B cell (primary cell): Measurements from ENCODE around the gene PAFAH1B2. TPM values are rescaled to one million over a fixed set of nuclear protein-coding genes. Genes with fewer than 3 reads are reported as not detected.

Experiments
- ATAC-seq: fragments of 200-7000 bp; cut with Tn5 transposase; one replicate; pipeline ENCODE4 v1.10.0; 2021; ENCODE audit warnings: low read depth, mild to moderate bottlenecking, moderate number of reproducible peaks, moderate library complexity
- CTCF ChIA-PET: fragments of 350-600 bp; sonication (Branson Sonifier 250); formaldehyde crosslinking; loops from one replicate; lab custom pipeline; 2021; ENCODE audit warnings: antibody characterized with exemption, inconsistent platforms; lab: Charles Lee
- POLR2A ChIA-PET: fragments of 350-600 bp; sonication (Branson Sonifier 250); formaldehyde crosslinking; loops from one replicate; lab custom pipeline; 2021; ENCODE audit warnings: antibody characterized with exemption; lab: Charles Lee
- DNase-seq: peaks from one replicate; pipeline ENCODE4 v3.0.0; 2013
- H2AFZ ChIP-seq: 2 replicates; pipeline ENCODE4 v1.6.1; 2012; ENCODE audit warnings: mild to moderate bottlenecking, low read depth, low read length; ENCODE audit not compliant: insufficient read depth, poor library complexity, severe bottlenecking
- H3K27ac ChIP-seq, 2 donors: 1 replicate in 1 of 2; 2 replicates in 1 of 2; pipeline ENCODE4 v1.5.1; 2012 to 2013; ENCODE audit warnings: low read length in 2 of 2, mild to moderate bottlenecking in 2 of 2, moderate library complexity in 1 of 2
- H3K27me3 ChIP-seq, 4 experiments: fragments of 200-600 bp in 1 of 4; sonication (generic) in 1 of 4; replicated peaks in 1 of 4; 1 replicate in 2 of 4; 2 replicates in 2 of 4; pipeline versions ENCODE4 v1.6.1 to v1.7.0; 2013 to 2016; ENCODE audit warnings: low read length in 3 of 4, mild to moderate bottlenecking in 2 of 4, mixed read lengths in 1 of 4, moderate library complexity in 1 of 4; ENCODE audit not compliant: insufficient read depth in 4 of 4, control insufficient read depth in 3 of 4; ENCODE audit errors: control extremely low read depth in 1 of 4
- H3K36me3 ChIP-seq, 2 experiments: replicated peaks in 1 of 2; 1 replicate in 1 of 2; 2 replicates in 1 of 2; pipeline versions ENCODE4 v1.6.1 to v1.7.1; 2013; ENCODE audit warnings: low read length in 1 of 2; ENCODE audit not compliant: insufficient read depth in 2 of 2, control insufficient read depth in 1 of 2; ENCODE audit errors: control extremely low read depth in 1 of 2, extremely low read depth in 1 of 2
- H3K4me1 ChIP-seq, 2 donors: fragments of 200-600 bp in 1 of 2; sonication (generic) in 1 of 2; 1 replicate in 1 of 2; 2 replicates in 1 of 2; pipeline versions ENCODE4 v1.5.1 to v1.6.1; 2013 to 2017; ENCODE audit warnings: low read length in 2 of 2; ENCODE audit not compliant: control insufficient read depth in 2 of 2, insufficient read depth in 2 of 2
- H3K4me2 ChIP-seq: replicated peaks from 2 replicates; pipeline ENCODE3; 2012; ENCODE audit warnings: mild to moderate bottlenecking, low read depth, low read length; ENCODE audit not compliant: poor library complexity, severe bottlenecking
- H3K4me3 ChIP-seq, 5 experiments: fragments of 200-600 bp in 1 of 5; sonication (generic) in 1 of 5; 1 replicate in 3 of 5; 2 replicates in 2 of 5; pipeline versions ENCODE4 v1.5.1 to v1.7.0; 2011 to 2016; ENCODE audit warnings: low read length in 4 of 5, mild to moderate bottlenecking in 4 of 5, low read depth in 2 of 5, control low read depth in 1 of 5, moderate library complexity in 1 of 5; ENCODE audit not compliant: insufficient read depth in 1 of 5; ENCODE audit errors: control extremely low read depth in 1 of 5, extremely low read depth in 1 of 5
- H3K79me2 ChIP-seq: fragments of 200-600 bp; sonication (generic); one replicate; pipeline ENCODE4 v1.6.0; 2016; ENCODE audit warnings: low read length; ENCODE audit not compliant: control insufficient read depth, insufficient read depth
- H3K9ac ChIP-seq: fragments of 200-600 bp; sonication (generic); 2 replicates; pipeline ENCODE4 v1.6.1; 2017; ENCODE audit warnings: mild to moderate bottlenecking, low read length, moderate library complexity
- H3K9me3 ChIP-seq, 3 donors: one replicate each; pipeline versions ENCODE4 v1.6.1 to v1.7.1; 2013; ENCODE audit warnings: low read length in 2 of 3; ENCODE audit not compliant: control insufficient read depth in 2 of 3, insufficient read depth in 1 of 3; ENCODE audit errors: control extremely low read depth in 1 of 3
- H4K20me1 ChIP-seq: 2 replicates; pipeline ENCODE4 v1.6.0; 2012; ENCODE audit warnings: mild to moderate bottlenecking, low read length; ENCODE audit not compliant: insufficient read depth, control insufficient read depth, poor library complexity, severe bottlenecking
- H3K27ac Mint-ChIP-seq: one replicate; pipeline ENCODE4 v1.8.0; 2021; ENCODE audit warnings: mixed read lengths
- H3K27me3 Mint-ChIP-seq: one replicate; pipeline ENCODE4 v1.8.0; 2021; ENCODE audit warnings: mixed read lengths
- H3K4me1 Mint-ChIP-seq: one replicate; pipeline ENCODE4 v1.8.0; 2021; ENCODE audit warnings: mixed read lengths
- H3K4me3 Mint-ChIP-seq: one replicate; pipeline ENCODE4 v1.8.0; 2021; ENCODE audit warnings: mixed read lengths
- H3K9me3 Mint-ChIP-seq: one replicate; pipeline ENCODE4 v1.8.0; 2022; ENCODE audit warnings: mixed read lengths; ENCODE audit not compliant: insufficient read depth
- CTCF ChIP-seq: fragments of 200-600 bp; IDR thresholded peaks from one replicate; pipeline ENCODE4 v1.8.0; 2022; ENCODE audit warnings: antibody characterized with exemption, mild to moderate bottlenecking
- EZH2 ChIP-seq: IDR thresholded peaks from 2 replicates; pipeline ENCODE4 v1.6.1; 2012; ENCODE audit warnings: borderline replicate concordance, low read depth, mild to moderate bottlenecking, moderate library complexity, low read length; ENCODE audit not compliant: insufficient read depth, poor library complexity, severe bottlenecking
- WGBS: methylation state at CpG from one replicate; pipeline ENCODE4 v1.1.5; 2013; ENCODE audit warnings: missing lambda C conversion rate; ENCODE audit not compliant: insufficient coverage; 5-methylcytosine and 5-hydroxymethylcytosine counted together
- intact Hi-C: fragments of 100-400 bp; cut with micrococcal nuclease; formaldehyde crosslinking; loops from one replicate; pipeline ENCODE4 v1.10.0; 2022
- polyA plus RNA-seq: library from polyadenylated mRNA; depleted of rRNA; stranded (reverse); fragments of >200 nt; gene quantifications from 2 replicates; pipeline ENCODE4 v1.2.3, GENCODE V29; 2012
- total RNA-seq, 2 donors: library from RNA; stranded (reverse); fragments of 120-200 nt in 1 of 2; gene quantifications; 1 replicate in 1 of 2; 2 replicates in 1 of 2; pipeline versions ENCODE4 v1.2.3 to v1.2.4, GENCODE V29; 2013 to 2022

PAFAH1B2 gene
- total and polyA plus RNA-seq, 2 donors (not counting 1 experiment from before 2014, with no cell fraction given): 10.7 to 103 TPM

- no peak overlapping the region for H3K4me3 Mint-ChIP-seq
- ChIA-PET POLR2A (no interaction called here), CTCF (interaction anchor here (1.0 to 2.5 kb wide), 3 partner anchors 11 to 35 kb away, joined by 4 to 8 read pairs (median 7); no protein-coding TSS in a partner anchor)
- H3K79me2 ChIP-seq: peaks cover 46% of the 10 kb centered on the region
- peaks cover 0 to 80% of the 10 kb centered on the region in 2 experiments for H3K36me3 ChIP-seq
- no peak overlapping the region for H2AFZ ChIP-seq
- H3K27me3 ChIP-seq: no peaks in the 10 kb centered on the region
- H3K9me3 ChIP-seq: no peaks in the 10 kb centered on the region
- no peak overlapping the region for H3K4me2 ChIP-seq
- peaks cover 37 to 55% of the 10 kb centered on the region in 2 donors for H3K4me1 ChIP-seq
- H3K27me3 Mint-ChIP-seq: no peaks in the 10 kb centered on the region
- intact Hi-C loops: no loop called here
- H3K27ac Mint-ChIP-seq: peak overlapping the region; percentile 74
- H3K4me3 ChIP-seq: no peak overlapping the region
- no peak for ATAC-seq
- peaks cover 53% of the 10 kb centered on the region for H3K4me1 Mint-ChIP-seq
- TF ChIP-seq CTCF (no peak), EZH2 (no peak)
- H4K20me1 ChIP-seq: no peaks in the 10 kb centered on the region
- no peaks in the 10 kb centered on the region for H3K9me3 Mint-ChIP-seq
- H3K27ac ChIP-seq: peak overlapping the region in 1 of 2 donors; percentile 7
- no peak for DNase-seq
- H3K9ac ChIP-seq: no peak overlapping the region
- 96% methylated on average over 22 of the region's 26 CpGs for WGBS
Observed at GRCh38 chr11:117191680-117192400, 47.8 kb downstream of the PAFAH1B2 start.

- no peaks in the 10 kb centered on the region for H3K9me3 ChIP-seq
- Mint-ChIP-seq H3K9me3 (no peaks in the 10 kb centered on the region), H3K27ac (peak overlapping the region; percentile 74), H3K4me1 (peaks cover 49% of the 10 kb centered on the region), H3K4me3 (no peak overlapping the region), H3K27me3 (no peaks in the 10 kb centered on the region)
- H3K27ac ChIP-seq: peak overlapping the region in 1 of 2 donors; percentile 7
- ChIA-PET CTCF (interaction anchor here (1.7 kb wide), 1 partner anchor 11 kb away, joined by 7 read pairs; no protein-coding TSS in a partner anchor), POLR2A (interaction anchor here (0.5 kb wide), 1 partner anchor 49 kb away, joined by 6 read pairs; no protein-coding TSS in a partner anchor)
- no peak for TF ChIP-seq CTCF
- TF ChIP-seq EZH2: no peak
- WGBS: 99% methylated on average over 17 of the region's 17 CpGs
- no peak overlapping the region for H3K4me3 ChIP-seq
- H2AFZ ChIP-seq: no peak overlapping the region
- ATAC-seq (no peak), DNase-seq (no peak)
- intact Hi-C loops: no loop called here
- no peak overlapping the region for H3K4me2 ChIP-seq
- H3K79me2 ChIP-seq: peaks cover 40% of the 10 kb centered on the region
- no peaks in the 10 kb centered on the region for H3K27me3 ChIP-seq
- H3K9ac ChIP-seq: no peak overlapping the region
- no peaks in the 10 kb centered on the region for H4K20me1 ChIP-seq
- peaks cover 31 to 49% of the 10 kb centered on the region in 2 donors for H3K4me1 ChIP-seq
- peaks cover 0 to 76% of the 10 kb centered on the region in 2 experiments for H3K36me3 ChIP-seq
Observed at GRCh38 chr11:117192401-117192875, 48.4 kb downstream of the PAFAH1B2 start.
